ENCODE measurements around the gene KRTAP17-1. TPM values are rescaled to one million over a fixed set of nuclear protein-coding genes. Genes with fewer than 3 reads are reported as not detected.
"Not testable (repeated sequence)": the region's sequence is repeated elsewhere in the genome, so short reads cannot be mapped to it uniquely, and the experiment has no call there.

The KRTAP17-1 gene
- total and polyA plus RNA-seq, 12 donors, result not detected

GRCh38 chr17:41287050-41287449 lies 28.5 kb downstream of the KRTAP17-1 start:
- Histone ChIP-seq H3K4me1 (replicated peaks in 1 of 2) (no peaks in the 10 kb centered on the region), H3K36me3 (replicated peaks in 1 of 2) (no peaks in the 10 kb centered on the region), H3K27me3 (no peaks in the 10 kb centered on the region), H3K4me3 (no peak overlapping the region), H3K27ac (no peak overlapping the region), H3K9me3 (replicated peaks in 1 of 3) (no peaks in the 10 kb centered on the region)
- DNase-seq, result no peak
- intact Hi-C loops (cut with DNase I), result no loop called here
- TF ChIP-seq POLR2A (IDR thresholded peaks at IDR 0.05) (no peak), CTCF (IDR thresholded peaks at IDR 0.05) (no peak)
- 69 to 82% (median 76%) methylated on average over 3 of the region's 3 CpGs for WGBS, 4 donors

GRCh38 chr17:41284546-41284945 lies 31.0 kb downstream of the KRTAP17-1 start:
- no peaks in the 10 kb centered on the region for H3K36me3 ChIP-seq (replicated peaks in 1 of 2)
- WGBS, 4 donors, result 31 to 49% (median 46%) methylated on average over 2 of the region's 2 CpGs
- H3K27ac ChIP-seq, result no peak overlapping the region
- H3K4me3 ChIP-seq, result no peak overlapping the region
- H3K4me1 ChIP-seq (replicated peaks in 1 of 2), result no peaks in the 10 kb centered on the region
- no peak for TF ChIP-seq CTCF (IDR thresholded peaks at IDR 0.05)
- TF ChIP-seq POLR2A (IDR thresholded peaks at IDR 0.05), result no peak
- intact Hi-C loops (cut with DNase I), result no loop called here
- DNase-seq, result no peak
- H3K27me3 ChIP-seq, result no peaks in the 10 kb centered on the region
- H3K9me3 ChIP-seq (replicated peaks in 1 of 3), result no peaks in the 10 kb centered on the region

- Histone ChIP-seq H3K27me3 (no peaks in the 10 kb centered on the region), H3K4me3 (no peak overlapping the region), H3K36me3 (replicated peaks in 1 of 2) (no peaks in the 10 kb centered on the region), H3K9me3 (replicated peaks in 1 of 3) (no peaks in the 10 kb centered on the region), H3K27ac (no peak overlapping the region), H3K4me1 (replicated peaks in 1 of 2) (no peaks in the 10 kb centered on the region)
- no peak for DNase-seq
- WGBS, 4 donors, result 46 to 55% (median 51%) methylated on average over 3 of the region's 3 CpGs
- intact Hi-C loops (cut with DNase I), result no loop called here
- TF ChIP-seq POLR2A (IDR thresholded peaks at IDR 0.05) (no peak), CTCF (IDR thresholded peaks at IDR 0.05) (no peak)
These were observed 31.5 kb downstream of the KRTAP17-1 start for GRCh38 chr17:41284043-41284442.

- TF ChIP-seq POLR2A (IDR thresholded peaks at IDR 0.05) (no peak), CTCF (IDR thresholded peaks at IDR 0.05) (no peak)
- intact Hi-C loops (cut with DNase I), result no loop called here
These were observed 37.1 kb downstream of the KRTAP17-1 start for GRCh38 chr17:41278176-41278955.

GRCh38 chr17:41275648-41276190 lies 39.8 kb downstream of the KRTAP17-1 start, which contains the start of gene KRTAP9-7:
Gene KRTAP9-7 (plus strand): TSS chr17:41275698. CDS start chr17:41275698, 0 bp downstream.
- H3K27ac ChIP-seq; H3K4me1 ChIP-seq (replicated peaks in 1 of 2); H3K27me3 ChIP-seq; DNase-seq; H3K36me3 ChIP-seq (replicated peaks in 1 of 2); H3K9me3 ChIP-seq (replicated peaks in 1 of 3); intact Hi-C loops (cut with DNase I); H3K4me3 ChIP-seq: not testable (repeated sequence)
- 62 to 80% (median 70%) methylated on average over 2 to 3 of the region's 3 CpGs; no CpG with 5 or more reads in 1 of the 4 donors for WGBS, 4 donors

More at GRCh38 chr17:41278176-41278955, 37.1 kb downstream of the KRTAP17-1 start:
- no peaks in the 10 kb centered on the region for H3K4me1 ChIP-seq (replicated peaks in 1 of 2)
- 76 to 85% (median 84%) methylated on average over 3 of the region's 3 CpGs for WGBS, 4 donors
- H3K27me3 ChIP-seq, result no peaks in the 10 kb centered on the region
- H3K4me3 ChIP-seq, result no peak overlapping the region
- no peaks in the 10 kb centered on the region for H3K36me3 ChIP-seq (replicated peaks in 1 of 2)
- no peaks in the 10 kb centered on the region for H3K9me3 ChIP-seq (replicated peaks in 1 of 3)
- DNase-seq, result no peak
- H3K27ac ChIP-seq, result no peak overlapping the region

Measured in adrenal gland (tissue), 12 donors.